Measurements from ENCODE around the gene EAF1. TPM values are rescaled to one million over a fixed set of nuclear protein-coding genes. Genes with fewer than 3 reads are reported as not detected.

Gene EAF1
- total and polyA plus RNA-seq, 2 experiments from 2014 or later = 7.2 to 16.9 TPM

- Histone ChIP-seq H3K36me3 (ENCODE audit: low read depth) (no peaks in the 10 kb centered on the region), H4K20me1 (ENCODE audit: insufficient read depth) (no peaks in the 10 kb centered on the region), H3K9me2 (ENCODE audit: insufficient read depth) (no peaks in the 10 kb centered on the region), H3F3A (ENCODE audit: insufficient read depth) (no peaks in the 10 kb centered on the region), H3K27ac (no peak overlapping the region), H3K4me1 (ENCODE audit: insufficient read depth) (no peaks in the 10 kb centered on the region), H3K9ac (no peak overlapping the region), H3K4me3 (no peak overlapping the region), H2AFZ (no peak overlapping the region), H3K9me3 (ENCODE audit: low read depth) (no peaks in the 10 kb centered on the region), H3K27me3 (replicated peaks; ENCODE audit: insufficient read depth) (no peaks in the 10 kb centered on the region), H3K79me2 (ENCODE audit: insufficient read depth) (no peaks in the 10 kb centered on the region), H3K4me2 (ENCODE audit: unreplicated experiment) (no peak overlapping the region)
- no peak for TF ChIP-seq EZH2 (IDR thresholded peaks at IDR 0.05; ENCODE audit: insufficient read depth, poor library complexity, severe bottlenecking)
- no peak for TF ChIP-seq EZH2phosphoT487 (IDR thresholded peaks at IDR 0.05; ENCODE audit: insufficient read depth, low read depth)
- WGBS, 2 experiments (ENCODE audit: low coverage in 1 of 2, low lambda C conversion rate in 2 of 2, missing lambda C conversion rate in 2 of 2) = 64 to 65% methylated on average over 5 of the region's 5 CpGs
- in situ Hi-C loops (cut with MboI) = no loop called here
- no peak for DNase-seq
These were observed 47.8 kb downstream of the EAF1 start for GRCh38 chr3:15475161-15475560.

- Histone ChIP-seq H4K20me1 (ENCODE audit: insufficient read depth) (no peaks in the 10 kb centered on the region), H3K4me1 (ENCODE audit: insufficient read depth) (no peaks in the 10 kb centered on the region), H2AFZ (no peak overlapping the region), H3K4me3 (no peak overlapping the region), H3K9ac (no peak overlapping the region), H3F3A (ENCODE audit: insufficient read depth) (no peaks in the 10 kb centered on the region), H3K9me2 (ENCODE audit: insufficient read depth) (no peaks in the 10 kb centered on the region), H3K79me2 (ENCODE audit: insufficient read depth) (no peaks in the 10 kb centered on the region), H3K4me2 (ENCODE audit: unreplicated experiment) (no peak overlapping the region), H3K9me3 (ENCODE audit: low read depth) (no peaks in the 10 kb centered on the region), H3K27me3 (replicated peaks; ENCODE audit: insufficient read depth) (no peaks in the 10 kb centered on the region), H3K36me3 (ENCODE audit: low read depth) (no peaks in the 10 kb centered on the region), H3K27ac (no peak overlapping the region)
- 24 to 27% methylated on average over 3 of the region's 3 CpGs for WGBS, 2 experiments (ENCODE audit: low coverage in 1 of 2, low lambda C conversion rate in 2 of 2, missing lambda C conversion rate in 2 of 2)
- in situ Hi-C loops (cut with MboI) = no loop called here
- TF ChIP-seq EZH2 (IDR thresholded peaks at IDR 0.05; ENCODE audit: insufficient read depth, poor library complexity, severe bottlenecking) (no peak), EZH2phosphoT487 (IDR thresholded peaks at IDR 0.05; ENCODE audit: insufficient read depth, low read depth) (no peak)
- peak; percentile 69 for DNase-seq
These were observed 49.0 kb downstream of the EAF1 start for GRCh38 chr3:15476378-15476777.

- no peak overlapping the region for H3K27ac ChIP-seq
These were observed 50.7 kb downstream of the EAF1 start for GRCh38 chr3:15477951-15478639.

GRCh38 chr3:15478640-15478979 lies 51.2 kb downstream of the EAF1 start:
- Histone ChIP-seq H3K9me2 (ENCODE audit: insufficient read depth) (no peaks in the 10 kb centered on the region), H3K36me3 (ENCODE audit: low read depth) (no peaks in the 10 kb centered on the region), H3K9me3 (ENCODE audit: low read depth) (no peaks in the 10 kb centered on the region), H3K27ac (no peak overlapping the region), H3K9ac (no peak overlapping the region), H2AFZ (no peak overlapping the region), H3K27me3 (replicated peaks; ENCODE audit: insufficient read depth) (no peaks in the 10 kb centered on the region), H3K79me2 (ENCODE audit: insufficient read depth) (no peaks in the 10 kb centered on the region), H3K4me2 (ENCODE audit: unreplicated experiment) (no peak overlapping the region), H3K4me3 (no peak overlapping the region), H3K4me1 (ENCODE audit: insufficient read depth) (no peaks in the 10 kb centered on the region), H3F3A (ENCODE audit: insufficient read depth) (no peaks in the 10 kb centered on the region), H4K20me1 (ENCODE audit: insufficient read depth) (no peaks in the 10 kb centered on the region)
- in situ Hi-C loops (cut with MboI) = no loop called here
- WGBS, 2 experiments (ENCODE audit: low coverage in 1 of 2, low lambda C conversion rate in 2 of 2, missing lambda C conversion rate in 2 of 2) = 55 to 60% methylated on average over 5 of the region's 5 CpGs
- TF ChIP-seq EZH2phosphoT487 (IDR thresholded peaks at IDR 0.05; ENCODE audit: insufficient read depth, low read depth) (no peak), EZH2 (IDR thresholded peaks at IDR 0.05; ENCODE audit: insufficient read depth, poor library complexity, severe bottlenecking) (no peak)
- no peak for DNase-seq

More at GRCh38 chr3:15477951-15478639, 50.7 kb downstream of the EAF1 start:
- no peak for DNase-seq
- H3K36me3 ChIP-seq (ENCODE audit: low read depth) = no peaks in the 10 kb centered on the region
- H3K9me3 ChIP-seq (ENCODE audit: low read depth) = no peaks in the 10 kb centered on the region
- no peaks in the 10 kb centered on the region for H3F3A ChIP-seq (ENCODE audit: insufficient read depth)
- no peaks in the 10 kb centered on the region for H3K27me3 ChIP-seq (replicated peaks; ENCODE audit: insufficient read depth)
- no peak overlapping the region for H2AFZ ChIP-seq
- 55 to 65% methylated on average over 6 of the region's 6 CpGs for WGBS, 2 experiments (ENCODE audit: low coverage in 1 of 2, low lambda C conversion rate in 2 of 2, missing lambda C conversion rate in 2 of 2)
- no peak overlapping the region for H3K9ac ChIP-seq
- in situ Hi-C loops (cut with MboI) = no loop called here
- H3K4me1 ChIP-seq (ENCODE audit: insufficient read depth) = no peaks in the 10 kb centered on the region
- H3K4me2 ChIP-seq (ENCODE audit: unreplicated experiment) = no peak overlapping the region
- no peak overlapping the region for H3K4me3 ChIP-seq
- H3K9me2 ChIP-seq (ENCODE audit: insufficient read depth) = no peaks in the 10 kb centered on the region
- no peaks in the 10 kb centered on the region for H3K79me2 ChIP-seq (ENCODE audit: insufficient read depth)
- TF ChIP-seq EZH2phosphoT487 (IDR thresholded peaks at IDR 0.05; ENCODE audit: insufficient read depth, low read depth) = no peak
- no peak for TF ChIP-seq EZH2 (IDR thresholded peaks at IDR 0.05; ENCODE audit: insufficient read depth, poor library complexity, severe bottlenecking)
- no peaks in the 10 kb centered on the region for H4K20me1 ChIP-seq (ENCODE audit: insufficient read depth)

All from GM23248 (cell line).